Prostate gland (tissue), 2 donors: ENCODE results near the gene PERCC1. TPM values are rescaled to one million over a fixed set of nuclear protein-coding genes. Genes with fewer than 3 reads are reported as not detected.

Source experiments
- DNase-seq: peaks from one replicate; pipeline ENCODE4 v3.0.0-alpha.2; 2019; ENCODE audit warnings: low spot score
- H3K27ac ChIP-seq, 2 donors: fragments of 200-600 bp; sonication (generic); 2 replicates each; pipeline ENCODE4 v1.5.1; 2017 to 2019
- H3K27me3 ChIP-seq: fragments of 200-600 bp; sonication (generic); replicated peaks from 2 replicates; pipeline ENCODE4 v1.5.1; 2019; ENCODE audit not compliant: insufficient read depth
- H3K36me3 ChIP-seq, 2 donors: fragments of 200-600 bp; sonication (generic); 1 replicate in 1 of 2; 2 replicates in 1 of 2; pipeline versions ENCODE4 v1.5.1 to v1.8.1; 2017 to 2019
- H3K4me1 ChIP-seq: fragments of 200-600 bp; sonication (generic); replicated peaks from 2 replicates; pipeline ENCODE4 v1.5.1; 2019
- H3K4me3 ChIP-seq, 2 donors: fragments of 200-600 bp; sonication (generic); 2 replicates each; pipeline ENCODE4 v1.5.1; 2017 to 2019
- H3K9me3 ChIP-seq: fragments of 200-600 bp; sonication (generic); 2 replicates; pipeline ENCODE4 v1.5.1; 2017
- CTCF ChIP-seq, 4 experiments: fragments of 200-600 bp in 2 of 4; fragments of 450-650 bp in 2 of 4; sonication (generic) in 2 of 4; IDR thresholded peaks; 1 replicate in 3 of 4; 2 replicates in 1 of 4; pipeline ENCODE4 v1.5.1; 2016 to 2019; ENCODE audit warnings: antibody characterized with exemption in 4 of 4, mild to moderate bottlenecking in 2 of 4, moderate library complexity in 2 of 4
- POLR2A ChIP-seq: fragments of 450-650 bp; IDR thresholded peaks from one replicate; pipeline ENCODE4 v1.6.1; 2016; ENCODE audit warnings: antibody characterized with exemption, mild to moderate bottlenecking
- POLR2AphosphoS5 ChIP-seq: sonication (generic); formaldehyde crosslinking; IDR thresholded peaks from one replicate; pipeline ENCODE4 v1.6.1; 2017; ENCODE audit warnings: antibody characterized with exemption
- WGBS: methylation state at CpG from one replicate; pipeline ENCODE4 v1.1.5; 2018; 5-methylcytosine and 5-hydroxymethylcytosine counted together
- intact Hi-C: fragments of 100-400 bp; cut with DNase I; formaldehyde crosslinking; loops from one replicate; pipeline ENCODE4 v1.14.2; 2022
- total RNA-seq, 2 donors: library from RNA; depleted of rRNA; stranded (reverse); fragments of >200 nt; gene quantifications; one replicate each; pipeline ENCODE4 v1.1.0, GENCODE V29; 2016

Gene PERCC1
- total RNA-seq, 2 donors from 2014 or later: 26.0 to 45.2 TPM

GRCh38 chr16:1458336-1458976 is 27.6 kb downstream of the PERCC1 start:
- intact Hi-C loops: no loop called here
- TF ChIP-seq POLR2AphosphoS5: no peak
- no peak for TF ChIP-seq CTCF (IDR thresholded peaks at IDR 0.05)
- no peak for TF ChIP-seq POLR2A
- no peaks in the 10 kb centered on the region for H3K4me1 ChIP-seq
- H3K9me3 ChIP-seq: no peaks in the 10 kb centered on the region
- H3K27ac ChIP-seq: no peak overlapping the region
- H3K4me3 ChIP-seq: no peak overlapping the region
- DNase-seq: no peak
- WGBS: 93% methylated on average over 24 of the region's 26 CpGs
- no peaks in the 10 kb centered on the region for H3K27me3 ChIP-seq
- peaks cover 7 to 21% of the 10 kb centered on the region in 2 donors for H3K36me3 ChIP-seq

GRCh38 chr16:1458977-1459341 is 28.1 kb downstream of the PERCC1 start:
- H3K4me1 ChIP-seq: no peaks in the 10 kb centered on the region
- intact Hi-C loops: no loop called here
- H3K36me3 ChIP-seq: peaks cover 3 to 16% of the 10 kb centered on the region in 2 donors
- H3K27ac ChIP-seq: no peak overlapping the region
- H3K9me3 ChIP-seq: no peaks in the 10 kb centered on the region
- TF ChIP-seq CTCF (IDR thresholded peaks at IDR 0.05) (no peak), POLR2A (no peak), POLR2AphosphoS5 (no peak)
- DNase-seq: no peak
- no peak overlapping the region for H3K4me3 ChIP-seq
- 60% methylated on average over 8 of the region's 14 CpGs for WGBS
- no peaks in the 10 kb centered on the region for H3K27me3 ChIP-seq

- DNase-seq: no peak
- intact Hi-C loops: no loop called here
- H3K36me3 ChIP-seq: peaks cover 0 to 10% of the 10 kb centered on the region in 2 donors
Measured at GRCh38 chr16:1459967-1460366, 29.1 kb downstream of the PERCC1 start.

GRCh38 chr16:1460602-1461138 is 29.8 kb downstream of the PERCC1 start:
- peaks cover 0 to 5% of the 10 kb centered on the region in 2 donors for H3K36me3 ChIP-seq

More at GRCh38 chr16:1459967-1460366, 29.1 kb downstream of the PERCC1 start:
- no peak for TF ChIP-seq POLR2A
- no peak for TF ChIP-seq POLR2AphosphoS5
- no peak for TF ChIP-seq CTCF (IDR thresholded peaks at IDR 0.05)
- H3K4me3 ChIP-seq: no peak overlapping the region
- no peak overlapping the region for H3K27ac ChIP-seq
- no peaks in the 10 kb centered on the region for H3K9me3 ChIP-seq
- H3K4me1 ChIP-seq: no peaks in the 10 kb centered on the region
- no peaks in the 10 kb centered on the region for H3K27me3 ChIP-seq
- WGBS: 82% methylated on average over 10 of the region's 10 CpGs

More at GRCh38 chr16:1460602-1461138, 29.8 kb downstream of the PERCC1 start:
- intact Hi-C loops: no loop called here
- WGBS: 86% methylated on average over 29 of the region's 30 CpGs
- TF ChIP-seq CTCF (IDR thresholded peaks at IDR 0.05): no peak
- TF ChIP-seq POLR2AphosphoS5: no peak
- no peak for TF ChIP-seq POLR2A
- no peak overlapping the region for H3K4me3 ChIP-seq
- no peaks in the 10 kb centered on the region for H3K27me3 ChIP-seq
- no peaks in the 10 kb centered on the region for H3K4me1 ChIP-seq
- no peak for DNase-seq
- no peak overlapping the region for H3K27ac ChIP-seq
- no peaks in the 10 kb centered on the region for H3K9me3 ChIP-seq
